SK-N-SH (cell line): ENCODE measurements around the gene BMPR1A. TPM values are rescaled to one million over a fixed set of nuclear protein-coding genes. Genes with fewer than 3 reads are reported as not detected.

Experiments
- CTCF ChIA-PET: fragments of 300-600, 350-600 bp; formaldehyde crosslinking; extraction: SDS; loops from one replicate; lab custom pipeline; 2021; lab: Yijun Ruan, JAX
- POLR2A ChIA-PET: fragments of 350-600 bp; sonication (Branson Sonifier 250); formaldehyde crosslinking; extraction: SDS; loops from one replicate; lab custom pipeline; 2020; ENCODE audit warnings: antibody characterized with exemption, inconsistent platforms; lab: Yijun Ruan, JAX
- DNase-seq: peaks from one replicate; pipeline ENCODE4 v3.0.0; 2012
- H2AFZ ChIP-seq: fragments of 200-600 bp; sonication (generic); 2 replicates; pipeline ENCODE4 v1.8.1; 2016; ENCODE audit warnings: antibody characterized with exemption, mild to moderate bottlenecking, low read depth
- H3F3A ChIP-seq: fragments of 200-600 bp; sonication (generic); replicated peaks from 2 replicates; pipeline ENCODE3; 2016; ENCODE audit warnings: antibody characterized with exemption, mild to moderate bottlenecking; ENCODE audit not compliant: insufficient read depth
- H3K27ac ChIP-seq, 2 experiments: fragments of 200-500 bp in 1 of 2; fragments of 200-600 bp in 1 of 2; sonication (Bioruptor generic) in 1 of 2; sonication (generic), shearing (Covaris generic) in 1 of 2; 2 replicates each; pipeline versions ENCODE4 v1.5.1 to v1.6.1; 2014 to 2016; ENCODE audit warnings: low read depth in 2 of 2, inconsistent platforms in 1 of 2, low read length in 1 of 2, mild to moderate bottlenecking in 1 of 2, mixed read lengths in 1 of 2
- H3K27me3 ChIP-seq: fragments of 200-600 bp; sonication (generic), shearing (Covaris generic); 2 replicates; pipeline ENCODE4 v1.6.1; 2016; ENCODE audit warnings: mixed run types; ENCODE audit not compliant: insufficient read depth
- H3K36me3 ChIP-seq, 2 experiments: fragments of 200-500 bp in 1 of 2; fragments of 200-600 bp in 1 of 2; sonication (Bioruptor generic) in 1 of 2; sonication (generic) in 1 of 2; replicated peaks in 1 of 2; 2 replicates each; pipeline versions ENCODE3 to v1.5.1; 2014 to 2016; ENCODE audit warnings: low read length in 1 of 2, mild to moderate bottlenecking in 1 of 2; ENCODE audit not compliant: insufficient read depth in 2 of 2, control insufficient read depth in 1 of 2
- H3K4me1 ChIP-seq, 2 experiments: fragments of 200-500 bp in 1 of 2; fragments of 200-600 bp in 1 of 2; sonication (Bioruptor generic) in 1 of 2; sonication (generic), shearing (Covaris generic) in 1 of 2; 2 replicates each; pipeline versions ENCODE4 v1.5.1 to v1.6.1; 2014 to 2016; ENCODE audit warnings: low read depth in 1 of 2, low read length in 1 of 2, mixed run types in 1 of 2; ENCODE audit not compliant: insufficient read depth in 2 of 2, control insufficient read depth in 1 of 2
- H3K4me2 ChIP-seq: fragments of 200-600 bp; sonication (generic), shearing (Covaris generic); 2 replicates; pipeline ENCODE4 v1.6.1; 2017; ENCODE audit warnings: mixed run types
- H3K4me3 ChIP-seq, 2 experiments: fragments of 200-500 bp in 1 of 2; fragments of 200-600 bp in 1 of 2; sonication (Bioruptor generic) in 1 of 2; sonication (generic), shearing (Covaris generic) in 1 of 2; 2 replicates each; pipeline versions ENCODE4 v1.5.1 to v1.8.1; 2014 to 2016; ENCODE audit warnings: low read depth in 2 of 2, inconsistent platforms in 1 of 2, low read length in 1 of 2, mild to moderate bottlenecking in 1 of 2, mixed read lengths in 1 of 2, moderate library complexity in 1 of 2
- H3K79me2 ChIP-seq: fragments of 200-600 bp; sonication (generic); 2 replicates; pipeline ENCODE4 v1.8.1; 2017; ENCODE audit warnings: mild to moderate bottlenecking; ENCODE audit not compliant: insufficient read depth
- H3K9ac ChIP-seq: fragments of 200-600 bp; sonication (generic); 2 replicates; pipeline ENCODE4 v1.6.1; 2017; ENCODE audit warnings: mixed run types
- H3K9me2 ChIP-seq: fragments of 200-600 bp; sonication (generic); 2 replicates; pipeline ENCODE4 v1.6.1; 2017; ENCODE audit warnings: mixed run types
- H3K9me3 ChIP-seq: fragments of 200-600 bp; sonication (generic); 2 replicates; pipeline ENCODE4 v1.6.1; 2017; ENCODE audit warnings: mixed run types, mild to moderate bottlenecking, moderate library complexity
- H4K20me1 ChIP-seq: fragments of 200-600 bp; sonication (generic); 2 replicates; pipeline ENCODE4 v1.6.1; 2017; ENCODE audit warnings: mild to moderate bottlenecking, mixed run types; ENCODE audit not compliant: insufficient read depth
- EP300 ChIP-seq, 2 experiments: IDR thresholded peaks; 2 replicates each; pipeline versions ENCODE4 v1.4.0 to v1.6.1; 2012; ENCODE audit warnings: borderline replicate concordance in 1 of 2, low read depth in 1 of 2, low read length in 1 of 2
- EZH2phosphoT487 ChIP-seq: fragments of 200-600 bp; sonication (generic); IDR thresholded peaks from 2 replicates; pipeline ENCODE4 v1.6.1; 2017; ENCODE audit warnings: low read depth, mixed run types, mild to moderate bottlenecking, antibody characterized with exemption, moderate library complexity, borderline replicate concordance
- FOSL2 ChIP-seq: IDR thresholded peaks from 2 replicates; pipeline ENCODE4 v1.4.0; 2012; ENCODE audit warnings: low read depth, mild to moderate bottlenecking, moderate library complexity, borderline replicate concordance
- JUND ChIP-seq: IDR thresholded peaks from 2 replicates; pipeline ENCODE4 v1.4.0; 2012
- RFX5 ChIP-seq: IDR thresholded peaks from 2 replicates; pipeline ENCODE4 v1.6.1; 2012; ENCODE audit warnings: mild to moderate bottlenecking, improper control_type of control experiment, low read length
- SIN3A ChIP-seq: IDR thresholded peaks from 2 replicates; pipeline ENCODE4 v1.6.1; 2012; ENCODE audit warnings: low read depth, mild to moderate bottlenecking, low read length, moderate library complexity, borderline replicate concordance
- TCF12 ChIP-seq: IDR thresholded peaks from 2 replicates; pipeline ENCODE4 v1.4.0; 2012
- WGBS: methylation state at CpG from one replicate; pipeline ENCODE4 v1.1.6; 2017; ENCODE audit warnings: low lambda C conversion rate; 5-methylcytosine and 5-hydroxymethylcytosine counted together
- polyA plus RNA-seq, 3 experiments: library from polyadenylated mRNA; depleted of rRNA; stranded (reverse); fragments of >200 nt; gene quantifications; 2 replicates each; pipeline ENCODE4 v1.2.3, GENCODE V29; 2012
- TF ChIP-seq, protein P1 (sequence below): fragments of 150-350 bp; IDR thresholded peaks from 2 replicates; pipeline ENCODE4 v1.6.1; 2017; ENCODE audit warnings: antibody characterized with exemption, low read length, low read depth, borderline replicate concordance
- TF ChIP-seq, protein P2 (sequence below): IDR thresholded peaks from 2 replicates; pipeline ENCODE4 v1.4.0; 2012; ENCODE audit warnings: low read depth, borderline replicate concordance
- TF ChIP-seq, protein P3 (sequence below): IDR thresholded peaks from 2 replicates; pipeline ENCODE4 v1.6.1; 2012; ENCODE audit warnings: mild to moderate bottlenecking, low read depth, low read length, moderate library complexity
- TF ChIP-seq, protein P4 (sequence below): IDR thresholded peaks from 2 replicates; pipeline ENCODE4; 2012

The BMPR1A gene
- polyA plus RNA-seq, 1 of the 3 experiments (the other 2 are of a cell fraction), result 12.7 TPM

DNA sequence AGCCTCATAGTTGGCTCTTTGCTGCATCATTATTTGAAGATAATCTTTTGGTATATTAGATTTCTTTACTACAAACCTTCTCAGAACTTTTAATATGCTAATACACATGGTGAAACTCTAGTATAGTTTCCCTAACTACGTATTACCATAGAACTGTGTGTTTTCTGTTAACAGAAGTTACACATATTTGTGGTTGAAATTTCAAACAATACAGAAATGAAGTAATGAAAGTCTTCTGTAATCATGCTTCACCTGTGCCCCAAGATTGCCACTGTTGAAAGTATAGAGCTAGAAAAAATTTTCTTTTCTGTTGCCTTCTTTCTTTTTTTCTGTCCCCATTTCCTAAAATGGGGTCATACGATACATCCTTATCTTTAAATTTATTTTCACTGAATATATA lies 9.1 kb downstream of the BMPR1A start:
- CTCF ChIA-PET, result no interaction called here
- Histone ChIP-seq H3K9me2 (no peaks in the 10 kb centered on the region), H3K36me3 (no peaks in the 10 kb centered on the region), H3K9ac (no peak overlapping the region), H4K20me1 (peaks cover 99% of the 10 kb centered on the region), H3K4me2 (no peak overlapping the region), H3K27me3 (no peaks in the 10 kb centered on the region), H3F3A (peaks cover 6% of the 10 kb centered on the region), H3K27ac (no peak overlapping the region), H3K9me3 (no peaks in the 10 kb centered on the region), H3K4me1 (peaks cover 4 to 5% of the 10 kb centered on the region in 2 experiments; a peak in 3 of 4 replicates), H2AFZ (no peak overlapping the region), H3K79me2 (peaks cover 100% of the 10 kb centered on the region)
- POLR2A ChIA-PET, result interaction anchor here (1.0 kb wide), 1 partner anchor 10 kb away, joined by 6 read pairs; the partner anchor contains the start of gene BMPR1A
- DNase-seq, result no peak
- WGBS, result 88% methylated on average over 2 of the region's 2 CpGs
- TF ChIP-seq EP300 (IDR thresholded peaks at IDR 0.05; ENCODE audit: borderline replicate concordance in 1 of 2, low read depth in 1 of 2, low read length in 1 of 2) (no peak), SIN3A (no peak), RFX5 (no peak), JUND (no peak), FOSL2 (no peak)
- TF ChIP-seq, protein P1, sequence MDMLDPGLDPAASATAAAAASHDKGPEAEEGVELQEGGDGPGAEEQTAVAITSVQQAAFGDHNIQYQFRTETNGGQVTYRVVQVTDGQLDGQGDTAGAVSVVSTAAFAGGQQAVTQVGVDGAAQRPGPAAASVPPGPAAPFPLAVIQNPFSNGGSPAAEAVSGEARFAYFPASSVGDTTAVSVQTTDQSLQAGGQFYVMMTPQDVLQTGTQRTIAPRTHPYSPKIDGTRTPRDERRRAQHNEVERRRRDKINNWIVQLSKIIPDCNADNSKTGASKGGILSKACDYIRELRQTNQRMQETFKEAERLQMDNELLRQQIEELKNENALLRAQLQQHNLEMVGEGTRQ, result no peak
- TF ChIP-seq, protein P2, sequence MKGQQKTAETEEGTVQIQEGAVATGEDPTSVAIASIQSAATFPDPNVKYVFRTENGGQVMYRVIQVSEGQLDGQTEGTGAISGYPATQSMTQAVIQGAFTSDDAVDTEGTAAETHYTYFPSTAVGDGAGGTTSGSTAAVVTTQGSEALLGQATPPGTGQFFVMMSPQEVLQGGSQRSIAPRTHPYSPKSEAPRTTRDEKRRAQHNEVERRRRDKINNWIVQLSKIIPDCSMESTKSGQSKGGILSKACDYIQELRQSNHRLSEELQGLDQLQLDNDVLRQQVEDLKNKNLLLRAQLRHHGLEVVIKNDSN, result no peak
- TF ChIP-seq, all 33 proteins: peak for 0
- H3K4me3 ChIP-seq, result no peak overlapping the region

DNA sequence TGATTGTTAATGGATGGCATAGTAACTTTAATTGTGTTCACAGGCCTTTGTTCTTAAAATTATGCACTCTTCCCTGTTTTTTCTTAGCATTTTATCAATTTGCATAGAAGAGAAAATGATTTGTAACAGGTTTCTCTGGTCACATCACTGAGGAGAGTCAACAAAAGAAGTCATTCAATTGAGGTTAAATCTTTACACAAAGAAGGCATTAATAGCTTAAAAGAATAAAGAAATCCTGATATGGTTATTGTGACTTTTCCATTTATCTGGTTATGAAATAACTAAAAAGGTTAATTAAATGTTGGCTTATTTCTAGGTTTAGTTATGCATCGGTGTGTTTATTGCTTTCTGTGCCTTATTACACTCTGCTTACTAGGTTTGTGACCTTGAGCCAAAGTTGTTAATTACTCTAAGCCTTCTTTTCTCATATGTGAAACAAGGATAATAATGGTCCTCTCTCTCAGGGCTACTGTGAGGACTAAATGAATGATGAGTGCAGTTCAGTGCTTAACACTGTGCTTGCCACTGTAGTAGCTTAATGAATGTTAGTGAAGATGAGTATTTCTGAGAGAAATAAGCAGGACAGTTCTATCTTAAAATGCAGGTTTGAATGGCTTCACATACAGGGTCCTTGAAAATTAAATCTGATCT lies 12.1 kb downstream of the BMPR1A start:
- ChIA-PET POLR2A (no interaction called here), CTCF (interaction anchor here (0.9 to 1.8 kb wide), 2 partner anchors 35 to 80 kb away, joined by 3 to 7 read pairs; no protein-coding TSS in a partner anchor)
- no peaks in the 10 kb centered on the region for H3K9me2 ChIP-seq
- peaks cover 6% of the 10 kb centered on the region for H3F3A ChIP-seq
- peaks cover 81% of the 10 kb centered on the region for H4K20me1 ChIP-seq
- H3K79me2 ChIP-seq, result peaks cover 100% of the 10 kb centered on the region
- no peak for DNase-seq
- H3K36me3 ChIP-seq, result no peaks in the 10 kb centered on the region
- TF ChIP-seq EZH2phosphoT487 (no peak), TCF12 (no peak)
- TF ChIP-seq, protein P3, sequence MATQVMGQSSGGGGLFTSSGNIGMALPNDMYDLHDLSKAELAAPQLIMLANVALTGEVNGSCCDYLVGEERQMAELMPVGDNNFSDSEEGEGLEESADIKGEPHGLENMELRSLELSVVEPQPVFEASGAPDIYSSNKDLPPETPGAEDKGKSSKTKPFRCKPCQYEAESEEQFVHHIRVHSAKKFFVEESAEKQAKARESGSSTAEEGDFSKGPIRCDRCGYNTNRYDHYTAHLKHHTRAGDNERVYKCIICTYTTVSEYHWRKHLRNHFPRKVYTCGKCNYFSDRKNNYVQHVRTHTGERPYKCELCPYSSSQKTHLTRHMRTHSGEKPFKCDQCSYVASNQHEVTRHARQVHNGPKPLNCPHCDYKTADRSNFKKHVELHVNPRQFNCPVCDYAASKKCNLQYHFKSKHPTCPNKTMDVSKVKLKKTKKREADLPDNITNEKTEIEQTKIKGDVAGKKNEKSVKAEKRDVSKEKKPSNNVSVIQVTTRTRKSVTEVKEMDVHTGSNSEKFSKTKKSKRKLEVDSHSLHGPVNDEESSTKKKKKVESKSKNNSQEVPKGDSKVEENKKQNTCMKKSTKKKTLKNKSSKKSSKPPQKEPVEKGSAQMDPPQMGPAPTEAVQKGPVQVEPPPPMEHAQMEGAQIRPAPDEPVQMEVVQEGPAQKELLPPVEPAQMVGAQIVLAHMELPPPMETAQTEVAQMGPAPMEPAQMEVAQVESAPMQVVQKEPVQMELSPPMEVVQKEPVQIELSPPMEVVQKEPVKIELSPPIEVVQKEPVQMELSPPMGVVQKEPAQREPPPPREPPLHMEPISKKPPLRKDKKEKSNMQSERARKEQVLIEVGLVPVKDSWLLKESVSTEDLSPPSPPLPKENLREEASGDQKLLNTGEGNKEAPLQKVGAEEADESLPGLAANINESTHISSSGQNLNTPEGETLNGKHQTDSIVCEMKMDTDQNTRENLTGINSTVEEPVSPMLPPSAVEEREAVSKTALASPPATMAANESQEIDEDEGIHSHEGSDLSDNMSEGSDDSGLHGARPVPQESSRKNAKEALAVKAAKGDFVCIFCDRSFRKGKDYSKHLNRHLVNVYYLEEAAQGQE, result no peak
- TF ChIP-seq, protein P4, sequence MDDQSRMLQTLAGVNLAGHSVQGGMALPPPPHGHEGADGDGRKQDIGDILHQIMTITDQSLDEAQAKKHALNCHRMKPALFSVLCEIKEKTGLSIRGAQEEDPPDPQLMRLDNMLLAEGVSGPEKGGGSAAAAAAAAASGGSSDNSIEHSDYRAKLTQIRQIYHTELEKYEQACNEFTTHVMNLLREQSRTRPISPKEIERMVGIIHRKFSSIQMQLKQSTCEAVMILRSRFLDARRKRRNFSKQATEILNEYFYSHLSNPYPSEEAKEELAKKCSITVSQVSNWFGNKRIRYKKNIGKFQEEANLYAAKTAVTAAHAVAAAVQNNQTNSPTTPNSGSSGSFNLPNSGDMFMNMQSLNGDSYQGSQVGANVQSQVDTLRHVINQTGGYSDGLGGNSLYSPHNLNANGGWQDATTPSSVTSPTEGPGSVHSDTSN, result no peak
- TF ChIP-seq, all 33 proteins: peak for 0
- Histone ChIP-seq H3K27me3 (no peaks in the 10 kb centered on the region), H3K9me3 (no peaks in the 10 kb centered on the region), H2AFZ (no peak overlapping the region), H3K4me2 (no peak overlapping the region), H3K4me3 (no peak overlapping the region), H3K27ac (no peak overlapping the region), H3K4me1 (peaks cover 5 to 15% of the 10 kb centered on the region in 2 experiments; a peak in 2 of 4 replicates), H3K9ac (no peak overlapping the region)
- 93% methylated on average over 1 of the region's 1 CpG for WGBS
